Testis (tissue), 2 donors: Measurements from ENCODE around the gene TBX5.

Source experiments
- POLR2A ChIP-seq: fragments of 450-650 bp; IDR thresholded peaks from one replicate; pipeline ENCODE4 v1.6.1; 2017; ENCODE audit warnings: antibody characterized with exemption, mild to moderate bottlenecking, moderate library complexity
- TF ChIP-seq, protein P1 (sequence below), 3 experiments: fragments of 450-650 bp in 2 of 3; fragments of 200-600 bp in 1 of 3; sonication (generic) in 1 of 3; IDR thresholded peaks; one replicate each; pipeline ENCODE4 v1.5.1; 2016 to 2019; ENCODE audit warnings: antibody characterized with exemption in 3 of 3, mild to moderate bottlenecking in 2 of 3, moderate library complexity in 1 of 3

- TF ChIP-seq, protein P1, sequence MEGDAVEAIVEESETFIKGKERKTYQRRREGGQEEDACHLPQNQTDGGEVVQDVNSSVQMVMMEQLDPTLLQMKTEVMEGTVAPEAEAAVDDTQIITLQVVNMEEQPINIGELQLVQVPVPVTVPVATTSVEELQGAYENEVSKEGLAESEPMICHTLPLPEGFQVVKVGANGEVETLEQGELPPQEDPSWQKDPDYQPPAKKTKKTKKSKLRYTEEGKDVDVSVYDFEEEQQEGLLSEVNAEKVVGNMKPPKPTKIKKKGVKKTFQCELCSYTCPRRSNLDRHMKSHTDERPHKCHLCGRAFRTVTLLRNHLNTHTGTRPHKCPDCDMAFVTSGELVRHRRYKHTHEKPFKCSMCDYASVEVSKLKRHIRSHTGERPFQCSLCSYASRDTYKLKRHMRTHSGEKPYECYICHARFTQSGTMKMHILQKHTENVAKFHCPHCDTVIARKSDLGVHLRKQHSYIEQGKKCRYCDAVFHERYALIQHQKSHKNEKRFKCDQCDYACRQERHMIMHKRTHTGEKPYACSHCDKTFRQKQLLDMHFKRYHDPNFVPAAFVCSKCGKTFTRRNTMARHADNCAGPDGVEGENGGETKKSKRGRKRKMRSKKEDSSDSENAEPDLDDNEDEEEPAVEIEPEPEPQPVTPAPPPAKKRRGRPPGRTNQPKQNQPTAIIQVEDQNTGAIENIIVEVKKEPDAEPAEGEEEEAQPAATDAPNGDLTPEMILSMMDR (IDR thresholded peaks at IDR 0.05) = no peak
- no peak for TF ChIP-seq POLR2A
Measured at GRCh38 chr12:114328292-114328691, 77.7 kb downstream of the TBX5 start.
